ENCODE measurements around the gene LMNB1.
"Not testable (repeated sequence)": the region's sequence is repeated elsewhere in the genome, so short reads cannot be mapped to it uniquely, and the experiment has no call there.

Gene LMNB1

DNA sequence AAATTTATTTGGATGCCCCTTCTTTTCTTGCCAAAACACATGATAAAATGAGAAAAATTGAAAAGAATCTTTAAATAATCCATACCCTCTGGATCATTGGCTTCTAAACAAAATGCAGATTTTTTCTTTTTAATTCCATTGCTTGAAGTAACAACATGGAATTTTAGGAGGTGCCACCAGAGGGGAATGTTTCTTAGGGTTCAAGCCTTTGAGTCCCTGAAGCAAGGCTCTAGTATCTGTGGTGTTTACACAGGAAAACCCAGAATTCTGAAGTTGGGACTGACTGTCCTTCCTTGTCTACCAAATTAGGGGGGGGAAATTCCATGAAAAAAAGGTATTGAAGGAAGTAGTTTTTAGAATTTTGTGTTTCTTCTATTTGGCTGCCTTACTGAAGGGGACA lies 69.4 kb downstream of the LMNB1 start:
- Histone ChIP-seq H3K4me3 (ENCODE audit: low read length) (no peak overlapping the region), H3K4me1 (ENCODE audit: control insufficient read depth, insufficient read depth, low read length) (peaks cover 7% of the 10 kb centered on the region; the same call in 1 of the 2 replicates), H3K27ac (ENCODE audit: low read length) (no peak overlapping the region), H3K27me3 (ENCODE audit: control insufficient read depth, insufficient read depth, low read length) (no peaks in the 10 kb centered on the region), H3K9me3 (ENCODE audit: control insufficient read depth, insufficient read depth, low read length) (no peaks in the 10 kb centered on the region), H3K36me3 (ENCODE audit: control insufficient read depth, insufficient read depth, low read length) (no peaks in the 10 kb centered on the region)
- DNase-seq (ENCODE audit: low read depth, low spot score), result no peak

DNA sequence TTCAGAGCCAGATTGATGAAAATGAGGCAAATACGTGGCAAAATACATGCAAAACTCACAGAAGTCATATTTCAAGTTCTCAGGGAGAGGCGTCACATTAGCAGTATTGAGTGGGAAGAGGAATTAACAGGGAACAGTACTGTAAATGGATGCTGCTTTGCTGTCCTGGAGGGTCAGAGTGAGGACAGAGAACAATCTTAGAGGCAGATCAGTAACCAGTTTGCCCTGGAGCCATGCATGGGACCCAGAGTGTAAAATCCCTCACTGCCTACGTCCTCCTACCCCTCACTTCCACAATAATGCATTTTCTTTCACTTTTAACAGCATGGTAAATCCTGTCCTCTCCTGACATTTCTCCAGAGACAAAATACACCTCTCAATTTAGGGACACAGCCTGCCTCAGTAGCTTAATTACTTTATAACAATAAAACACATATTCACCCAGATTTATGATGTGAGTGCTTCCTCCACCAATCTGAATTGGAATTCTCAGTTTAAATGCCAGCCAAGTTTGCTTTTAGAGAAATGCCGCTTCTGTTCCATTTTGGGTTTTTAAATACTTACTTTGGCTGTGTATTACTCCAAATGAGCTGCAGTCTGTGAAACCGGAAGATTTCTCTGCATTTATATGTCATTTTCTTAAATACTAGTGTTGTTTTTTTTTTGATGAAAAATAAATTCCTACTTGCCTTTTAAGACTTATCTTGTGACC lies 70.0 kb downstream of the LMNB1 start:
- no peaks in the 10 kb centered on the region for H3K27me3 ChIP-seq (ENCODE audit: control insufficient read depth, insufficient read depth, low read length)
- H3K27ac ChIP-seq (ENCODE audit: low read length), result no peak overlapping the region
- no peaks in the 10 kb centered on the region for H3K9me3 ChIP-seq (ENCODE audit: control insufficient read depth, insufficient read depth, low read length)
- WGBS (ENCODE audit: insufficient coverage, insufficient read length), result no CpG with 5 or more reads among the region's 5 CpGs
- no peak for DNase-seq (ENCODE audit: low read depth, low spot score)
- no peaks in the 10 kb centered on the region for H3K36me3 ChIP-seq (ENCODE audit: control insufficient read depth, insufficient read depth, low read length)
- H3K4me1 ChIP-seq (ENCODE audit: control insufficient read depth, insufficient read depth, low read length), result peaks cover 11% of the 10 kb centered on the region; the same call in 1 of the 2 replicates
- no peak overlapping the region for H3K4me3 ChIP-seq (ENCODE audit: low read length)

DNA sequence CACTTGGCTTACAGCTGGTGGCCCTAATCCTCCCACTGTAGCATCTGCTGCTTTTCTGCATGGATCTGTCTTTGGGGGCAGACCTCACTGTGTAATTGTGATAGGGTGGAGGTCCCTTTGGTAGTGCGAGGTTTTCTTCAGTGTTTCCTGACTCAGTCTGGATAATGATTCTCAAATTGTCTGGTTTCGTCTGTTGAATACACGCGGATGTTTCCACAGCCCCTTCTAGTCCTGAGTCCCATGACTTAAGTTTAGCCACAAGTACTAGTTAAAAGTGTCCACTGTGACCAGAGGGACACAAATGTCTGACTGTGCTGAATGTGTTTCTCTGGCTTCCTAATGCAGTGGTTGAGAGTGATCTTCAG lies 70.5 kb downstream of the LMNB1 start:
- peaks cover 13% of the 10 kb centered on the region; the same call in 1 of the 2 replicates for H3K4me1 ChIP-seq (ENCODE audit: control insufficient read depth, insufficient read depth, low read length)
- H3K27ac ChIP-seq (ENCODE audit: low read length), result no peak overlapping the region
- DNase-seq (ENCODE audit: low read depth, low spot score), result no peak
- WGBS (ENCODE audit: insufficient coverage, insufficient read length), result no CpG with 5 or more reads among the region's 4 CpGs
- H3K9me3 ChIP-seq (ENCODE audit: control insufficient read depth, insufficient read depth, low read length), result no peaks in the 10 kb centered on the region
- H3K4me3 ChIP-seq (ENCODE audit: low read length), result no peak overlapping the region
- H3K36me3 ChIP-seq (ENCODE audit: control insufficient read depth, insufficient read depth, low read length), result no peaks in the 10 kb centered on the region
- no peaks in the 10 kb centered on the region for H3K27me3 ChIP-seq (ENCODE audit: control insufficient read depth, insufficient read depth, low read length)

DNA sequence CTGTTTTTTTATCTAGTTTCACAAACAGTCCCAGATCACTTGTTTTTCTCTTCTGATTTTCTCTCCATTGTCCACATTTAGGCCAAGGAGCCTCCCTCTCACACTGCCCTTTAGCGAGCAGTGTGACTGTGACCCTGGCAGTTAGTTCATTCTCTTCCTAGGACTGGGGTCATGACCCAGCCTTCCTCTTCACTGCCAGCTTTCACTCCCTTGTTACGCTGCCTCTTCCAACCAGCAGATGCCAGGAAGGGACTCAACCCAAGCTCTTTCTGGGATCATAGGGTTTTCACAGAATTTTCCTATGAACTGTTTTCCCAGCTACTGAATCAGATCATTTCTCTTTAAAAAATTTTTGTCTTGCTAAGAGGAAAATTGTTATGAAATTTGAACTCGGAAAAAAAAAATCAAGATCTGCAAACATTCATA lies 70.9 kb downstream of the LMNB1 start:
- no peak overlapping the region for H3K27ac ChIP-seq (ENCODE audit: low read length)
- H3K27me3 ChIP-seq (ENCODE audit: control insufficient read depth, insufficient read depth, low read length), result no peaks in the 10 kb centered on the region
- H3K4me1 ChIP-seq (ENCODE audit: control insufficient read depth, insufficient read depth, low read length), result peaks cover 13% of the 10 kb centered on the region; the same call in 1 of the 2 replicates
- no peak overlapping the region for H3K4me3 ChIP-seq (ENCODE audit: low read length)
- no peaks in the 10 kb centered on the region for H3K36me3 ChIP-seq (ENCODE audit: control insufficient read depth, insufficient read depth, low read length)
- no CpG with 5 or more reads among the region's 3 CpGs for WGBS (ENCODE audit: insufficient coverage, insufficient read length)
- no peak for DNase-seq (ENCODE audit: low read depth, low spot score)
- H3K9me3 ChIP-seq (ENCODE audit: control insufficient read depth, insufficient read depth, low read length), result no peaks in the 10 kb centered on the region

DNA sequence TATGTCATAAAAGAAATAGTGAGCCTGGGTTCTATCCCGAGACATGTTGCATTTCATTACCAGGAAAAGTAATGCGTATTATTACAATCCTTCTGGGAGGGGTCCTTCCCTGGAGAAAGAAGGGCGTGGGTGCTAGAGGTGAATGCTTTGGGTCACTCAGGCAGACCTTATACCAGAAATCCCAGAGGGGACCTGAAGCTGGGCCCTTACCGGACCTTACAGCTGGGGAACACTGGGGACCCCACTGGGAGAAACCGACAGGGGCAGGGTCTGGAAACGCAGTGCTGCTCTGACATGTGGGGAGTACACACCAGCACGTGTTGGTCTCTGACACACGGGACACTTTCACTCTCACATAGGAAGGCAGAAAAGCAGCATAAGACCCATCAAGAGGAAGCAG lies 71.3 kb downstream of the LMNB1 start:
- no CpG with 5 or more reads among the region's 8 CpGs for WGBS (ENCODE audit: insufficient coverage, insufficient read length)

DNA sequence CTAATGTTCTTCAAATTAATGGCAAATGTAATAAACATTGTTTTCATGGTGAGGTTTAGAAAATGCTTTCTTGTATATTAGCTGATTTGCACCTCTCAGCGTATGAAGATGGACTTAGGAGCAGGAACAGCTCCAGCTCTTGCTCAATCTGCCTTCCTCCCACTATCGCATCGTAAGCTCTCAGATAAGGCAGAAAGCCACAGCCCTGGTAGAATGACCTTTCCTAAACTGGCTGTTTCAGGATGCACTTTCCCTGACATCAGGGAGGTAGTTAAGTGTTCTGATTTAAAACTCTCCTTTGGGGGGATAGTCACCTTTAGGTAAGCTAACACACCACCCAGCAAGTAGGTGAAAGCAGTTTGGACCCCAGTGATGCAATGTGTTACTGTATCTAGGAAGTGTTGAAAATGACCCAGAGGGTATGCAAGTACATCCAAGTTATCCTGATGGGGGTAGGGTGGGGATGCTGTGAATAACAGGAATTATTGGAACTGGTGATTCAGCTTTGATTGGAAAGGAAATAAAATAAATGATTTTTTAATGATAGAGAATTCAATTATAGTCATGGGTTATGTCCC lies 72.3 kb downstream of the LMNB1 start:
- Histone ChIP-seq H3K9me3 (ENCODE audit: control insufficient read depth, insufficient read depth, low read length) (no peaks in the 10 kb centered on the region), H3K27me3 (ENCODE audit: control insufficient read depth, insufficient read depth, low read length) (no peaks in the 10 kb centered on the region), H3K27ac (ENCODE audit: low read length) (no peak overlapping the region), H3K4me1 (ENCODE audit: control insufficient read depth, insufficient read depth, low read length) (peaks cover 13% of the 10 kb centered on the region; the same call in 1 of the 2 replicates), H3K4me3 (ENCODE audit: low read length) (no peak overlapping the region), H3K36me3 (ENCODE audit: control insufficient read depth, insufficient read depth, low read length) (no peaks in the 10 kb centered on the region)
- WGBS (ENCODE audit: insufficient coverage, insufficient read length), result no CpG with 5 or more reads among the region's 3 CpGs
- DNase-seq (ENCODE audit: low read depth, low spot score), result no peak

More for the DNA sequence above, 71.3 kb downstream of the LMNB1 start:
- Histone ChIP-seq H3K36me3 (ENCODE audit: control insufficient read depth, insufficient read depth, low read length) (no peaks in the 10 kb centered on the region), H3K9me3 (ENCODE audit: control insufficient read depth, insufficient read depth, low read length) (no peaks in the 10 kb centered on the region), H3K4me3 (ENCODE audit: low read length) (no peak overlapping the region), H3K27ac (ENCODE audit: low read length) (no peak overlapping the region), H3K27me3 (ENCODE audit: control insufficient read depth, insufficient read depth, low read length) (no peaks in the 10 kb centered on the region), H3K4me1 (ENCODE audit: control insufficient read depth, insufficient read depth, low read length) (peaks cover 13% of the 10 kb centered on the region; the same call in 1 of the 2 replicates)
- DNase-seq (ENCODE audit: low read depth, low spot score), result no peak

DNA sequence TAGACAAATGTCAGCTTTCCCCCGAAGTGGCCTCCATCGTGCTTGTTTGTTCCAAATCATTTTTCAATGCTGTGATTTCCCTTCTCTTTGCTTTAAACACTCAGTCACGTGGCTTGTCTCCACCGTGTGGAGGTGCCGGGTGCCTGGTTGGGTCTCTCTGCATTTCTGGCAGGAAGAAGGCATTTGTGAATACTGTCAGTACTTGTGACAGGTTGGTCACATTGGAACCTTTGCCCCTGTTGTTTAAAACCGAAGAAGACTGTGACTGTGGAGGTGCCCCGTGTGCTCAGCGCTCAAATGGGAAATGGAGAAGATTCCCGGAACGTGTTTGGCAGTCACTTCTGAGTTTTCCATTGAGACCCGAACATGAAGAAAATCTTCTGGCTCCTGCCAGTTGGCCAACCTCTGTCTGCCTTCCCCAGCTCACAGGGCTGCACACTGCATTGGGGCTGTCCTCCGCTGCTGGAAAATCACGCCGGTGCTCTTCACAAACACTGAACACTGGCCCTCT lies 74.6 kb downstream of the LMNB1 start:
- Histone ChIP-seq H3K27ac (ENCODE audit: low read length) (no peak overlapping the region), H3K9me3 (ENCODE audit: control insufficient read depth, insufficient read depth, low read length) (no peaks in the 10 kb centered on the region), H3K36me3 (ENCODE audit: control insufficient read depth, insufficient read depth, low read length) (no peaks in the 10 kb centered on the region; the same call in 1 of the 2 replicates), H3K27me3 (ENCODE audit: control insufficient read depth, insufficient read depth, low read length) (no peaks in the 10 kb centered on the region), H3K4me1 (ENCODE audit: control insufficient read depth, insufficient read depth, low read length) (peaks cover 10% of the 10 kb centered on the region; the same call in 1 of the 2 replicates), H3K4me3 (ENCODE audit: low read length) (no peak overlapping the region)
- no CpG with 5 or more reads among the region's 14 CpGs for WGBS (ENCODE audit: insufficient coverage, insufficient read length)
- no peak for DNase-seq (ENCODE audit: low read depth, low spot score)

DNA sequence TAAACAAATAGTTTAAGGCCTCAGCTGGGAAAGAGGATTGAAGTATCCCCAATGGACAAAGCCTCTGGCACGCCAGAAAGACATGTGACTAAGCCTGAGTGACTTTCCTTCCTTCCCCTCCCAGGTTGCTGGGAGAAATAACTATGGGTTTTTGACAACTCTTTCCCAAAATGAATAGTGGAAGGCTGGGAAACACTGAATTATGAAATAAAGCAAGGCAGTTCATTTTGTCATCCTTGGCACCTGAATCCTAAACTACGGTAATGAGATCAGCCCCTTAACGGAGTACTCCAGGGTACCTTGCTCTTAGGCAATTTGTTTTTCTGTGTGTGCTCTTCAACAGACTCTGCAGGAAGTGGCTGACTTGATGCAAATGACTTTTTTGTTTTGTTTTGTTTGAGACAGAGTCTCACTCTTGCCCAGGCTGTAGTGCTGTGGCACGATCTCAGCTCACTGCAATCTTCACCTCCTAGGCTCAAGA lies 75.2 kb downstream of the LMNB1 start:
- WGBS (ENCODE audit: insufficient coverage, insufficient read length), result no CpG with 5 or more reads among the region's 4 CpGs
- Histone ChIP-seq H3K4me3 (ENCODE audit: low read length) (no peak overlapping the region), H3K27ac (ENCODE audit: low read length) (no peak overlapping the region), H3K36me3 (ENCODE audit: control insufficient read depth, insufficient read depth, low read length) (no peaks in the 10 kb centered on the region; the same call in 1 of the 2 replicates), H3K4me1 (ENCODE audit: control insufficient read depth, insufficient read depth, low read length) (peaks cover 7% of the 10 kb centered on the region; the same call in 1 of the 2 replicates), H3K9me3 (ENCODE audit: control insufficient read depth, insufficient read depth, low read length) (no peaks in the 10 kb centered on the region), H3K27me3 (ENCODE audit: control insufficient read depth, insufficient read depth, low read length) (no peaks in the 10 kb centered on the region)
- no peak for DNase-seq (ENCODE audit: low read depth, low spot score)

DNA sequence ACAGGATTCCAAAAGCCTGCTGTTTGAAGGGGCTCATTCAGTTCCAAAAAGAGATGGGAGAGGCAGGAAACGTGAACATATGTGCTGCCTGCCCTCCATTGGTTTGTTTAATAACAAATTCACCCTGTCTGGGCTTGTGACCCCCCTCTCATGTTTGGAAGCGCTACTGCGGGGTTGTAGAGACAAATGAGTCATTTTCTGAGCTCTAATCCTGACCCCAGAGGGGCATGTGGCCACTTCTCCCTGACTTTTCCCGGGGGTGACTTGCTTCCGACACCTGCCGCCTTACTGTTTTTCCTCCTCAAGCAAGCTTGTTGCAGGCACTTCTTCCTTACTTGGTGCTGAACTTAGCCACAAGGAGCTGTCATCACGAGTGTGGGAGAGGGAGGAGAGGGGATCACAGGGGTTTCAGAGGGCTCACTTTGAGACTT lies 75.9 kb downstream of the LMNB1 start:
- H3K36me3 ChIP-seq (ENCODE audit: control insufficient read depth, insufficient read depth, low read length), result no peaks in the 10 kb centered on the region; the same call in 1 of the 2 replicates
- no peaks in the 10 kb centered on the region for H3K9me3 ChIP-seq (ENCODE audit: control insufficient read depth, insufficient read depth, low read length)
- no peak for DNase-seq (ENCODE audit: low read depth, low spot score)
- no peaks in the 10 kb centered on the region for H3K27me3 ChIP-seq (ENCODE audit: control insufficient read depth, insufficient read depth, low read length)
- no CpG with 5 or more reads among the region's 7 CpGs for WGBS (ENCODE audit: insufficient coverage, insufficient read length)
- peaks cover 6% of the 10 kb centered on the region; the same call in 1 of the 2 replicates for H3K4me1 ChIP-seq (ENCODE audit: control insufficient read depth, insufficient read depth, low read length)
- H3K4me3 ChIP-seq (ENCODE audit: low read length), result no peak overlapping the region
- no peak overlapping the region for H3K27ac ChIP-seq (ENCODE audit: low read length)

DNA sequence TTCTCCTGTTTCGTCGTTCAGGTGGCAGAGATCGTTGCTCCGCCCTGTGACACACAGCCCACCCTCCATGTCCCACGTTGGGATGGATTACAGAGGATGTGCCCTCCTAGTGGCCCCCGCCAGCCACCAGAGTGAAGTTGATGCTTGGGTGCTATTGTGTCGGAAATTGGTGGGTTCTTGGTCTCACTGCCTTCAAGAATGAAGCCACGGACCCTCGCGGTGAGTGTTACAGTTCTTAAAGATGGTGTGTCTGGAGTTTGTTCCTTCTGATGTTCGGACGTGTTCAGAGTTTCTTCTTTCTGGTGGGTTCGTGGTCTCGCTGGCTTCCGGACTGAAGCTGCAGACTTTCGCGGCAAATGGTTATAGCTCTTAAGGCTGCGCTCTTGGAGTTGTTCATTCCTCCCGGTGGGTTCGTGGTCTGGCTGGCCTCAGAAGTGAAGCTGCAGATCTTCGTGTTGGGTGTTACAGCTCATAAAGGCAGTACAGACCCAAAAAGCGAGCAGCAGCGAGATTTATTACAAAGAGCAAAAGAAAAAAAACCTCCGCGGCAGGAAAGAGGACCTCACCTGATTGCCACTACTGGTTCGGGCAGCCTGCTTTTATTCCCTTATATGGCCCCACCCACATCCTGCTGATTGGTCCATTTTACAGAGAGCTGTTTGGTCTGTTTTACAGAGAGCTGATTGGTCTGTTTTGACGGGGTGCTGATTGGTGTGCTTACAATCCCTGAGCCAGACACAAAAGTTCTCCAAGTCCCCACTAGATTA lies 76.8 kb downstream of the LMNB1 start:
- H3K27me3 ChIP-seq (ENCODE audit: control insufficient read depth, insufficient read depth, low read length); H3K4me1 ChIP-seq (ENCODE audit: control insufficient read depth, insufficient read depth, low read length); H3K27ac ChIP-seq (ENCODE audit: low read length); H3K9me3 ChIP-seq (ENCODE audit: control insufficient read depth, insufficient read depth, low read length); H3K36me3 ChIP-seq (ENCODE audit: control insufficient read depth, insufficient read depth, low read length); H3K4me3 ChIP-seq (ENCODE audit: low read length); DNase-seq (ENCODE audit: low read depth, low spot score): not testable (repeated sequence)
- WGBS (ENCODE audit: insufficient coverage, insufficient read length), result no CpG with 5 or more reads among the region's 27 CpGs

Measured in iPS DF 6.9 (cell line).